IPS-20b (cell line): ENCODE data around the gene PTPRD.

Experiments
- H3K27ac ChIP-seq: one replicate; pipeline ENCODE4 v1.5.1; 2013; ENCODE audit warnings: low read length
- H3K27me3 ChIP-seq: 2 replicates; pipeline ENCODE4 v1.6.1; 2013; ENCODE audit warnings: mild to moderate bottlenecking, low read length, inconsistent platforms; ENCODE audit not compliant: insufficient read depth
- H3K36me3 ChIP-seq: 2 replicates; pipeline ENCODE4 v1.6.1; 2013; ENCODE audit warnings: low read depth, mild to moderate bottlenecking, inconsistent platforms, low read length, moderate library complexity; ENCODE audit not compliant: insufficient read depth
- H3K4me1 ChIP-seq: 2 replicates; pipeline ENCODE4 v1.6.1; 2013; ENCODE audit warnings: mild to moderate bottlenecking, control low read depth, inconsistent platforms, low read length, moderate library complexity; ENCODE audit not compliant: insufficient read depth
- H3K4me3 ChIP-seq: 2 replicates; pipeline ENCODE4 v1.5.1; 2013; ENCODE audit warnings: mild to moderate bottlenecking, low read length, inconsistent platforms
- H3K9ac ChIP-seq: 2 replicates; pipeline ENCODE4 v1.6.1; 2013; ENCODE audit warnings: low read depth, mild to moderate bottlenecking, inconsistent platforms, low read length, moderate library complexity
- H3K9me3 ChIP-seq: 2 replicates; pipeline ENCODE4 v1.6.1; 2013; ENCODE audit warnings: mild to moderate bottlenecking, low read depth, low read length, inconsistent platforms; ENCODE audit not compliant: insufficient read depth

PTPRD gene

GRCh38 chr9:8622222-8622802 is 1990.5 kb downstream of the PTPRD start:
- Histone ChIP-seq H3K27ac (no peak overlapping the region), H3K36me3 (no peaks in the 10 kb centered on the region), H3K27me3 (no peaks in the 10 kb centered on the region), H3K4me3 (no peak overlapping the region), H3K4me1 (peaks cover 7% of the 10 kb centered on the region; the same call in 1 of the 2 replicates), H3K9ac (no peak overlapping the region), H3K9me3 (no peaks in the 10 kb centered on the region)

GRCh38 chr9:8621416-8621815 is 1991.4 kb downstream of the PTPRD start:
- H3K4me3 ChIP-seq, result no peak overlapping the region
- no peak overlapping the region for H3K9ac ChIP-seq
- no peaks in the 10 kb centered on the region for H3K36me3 ChIP-seq
- no peaks in the 10 kb centered on the region for H3K9me3 ChIP-seq
- no peak overlapping the region for H3K27ac ChIP-seq
- H3K4me1 ChIP-seq, result peaks cover 7% of the 10 kb centered on the region; the same call in 1 of the 2 replicates
- no peaks in the 10 kb centered on the region for H3K27me3 ChIP-seq

GRCh38 chr9:8616414-8616813 is 1996.4 kb downstream of the PTPRD start:
- no peaks in the 10 kb centered on the region for H3K27me3 ChIP-seq
- H3K4me1 ChIP-seq, result peaks cover 37% of the 10 kb centered on the region
- no peaks in the 10 kb centered on the region for H3K9me3 ChIP-seq
- no peak overlapping the region for H3K9ac ChIP-seq
- H3K36me3 ChIP-seq, result no peaks in the 10 kb centered on the region
- no peak overlapping the region for H3K27ac ChIP-seq
- no peak overlapping the region for H3K4me3 ChIP-seq

- Histone ChIP-seq H3K36me3 (no peaks in the 10 kb centered on the region), H3K9ac (no peak overlapping the region), H3K4me1 (peaks cover 30% of the 10 kb centered on the region), H3K4me3 (no peak overlapping the region), H3K27me3 (no peaks in the 10 kb centered on the region), H3K27ac (no peak overlapping the region), H3K9me3 (no peaks in the 10 kb centered on the region)
Observed at GRCh38 chr9:8614926-8615440, 1997.8 kb downstream of the PTPRD start.

GRCh38 chr9:8613346-8613825 is 1999.4 kb downstream of the PTPRD start:
- Histone ChIP-seq H3K27me3 (no peaks in the 10 kb centered on the region), H3K9ac (no peak overlapping the region), H3K4me3 (no peak overlapping the region), H3K4me1 (peaks cover 30% of the 10 kb centered on the region), H3K27ac (no peak overlapping the region), H3K9me3 (no peaks in the 10 kb centered on the region), H3K36me3 (no peaks in the 10 kb centered on the region)

- H3K27me3 ChIP-seq, result no peaks in the 10 kb centered on the region
- H3K9ac ChIP-seq, result no peak overlapping the region
- H3K27ac ChIP-seq, result no peak overlapping the region
- H3K9me3 ChIP-seq, result no peaks in the 10 kb centered on the region
- H3K4me1 ChIP-seq, result peaks cover 30% of the 10 kb centered on the region
- no peaks in the 10 kb centered on the region for H3K36me3 ChIP-seq
- H3K4me3 ChIP-seq, result no peak overlapping the region
Observed at GRCh38 chr9:8611153-8611552, 2001.6 kb downstream of the PTPRD start.

GRCh38 chr9:8610256-8610655 is 2002.5 kb downstream of the PTPRD start:
- H3K4me1 ChIP-seq, result peaks cover 29% of the 10 kb centered on the region
- no peaks in the 10 kb centered on the region for H3K36me3 ChIP-seq
- H3K9ac ChIP-seq, result no peak overlapping the region
- no peaks in the 10 kb centered on the region for H3K27me3 ChIP-seq
- no peak overlapping the region for H3K4me3 ChIP-seq
- H3K9me3 ChIP-seq, result no peaks in the 10 kb centered on the region
- H3K27ac ChIP-seq, result no peak overlapping the region

GRCh38 chr9:8605096-8605495 is 2007.7 kb downstream of the PTPRD start:
- Histone ChIP-seq H3K27me3 (no peaks in the 10 kb centered on the region), H3K4me3 (no peak overlapping the region), H3K4me1 (no peaks in the 10 kb centered on the region; the same call in 1 of the 2 replicates), H3K36me3 (no peaks in the 10 kb centered on the region), H3K9me3 (no peaks in the 10 kb centered on the region), H3K9ac (no peak overlapping the region), H3K27ac (no peak overlapping the region)

- H3K27ac ChIP-seq, result no peak overlapping the region
- H3K4me3 ChIP-seq, result no peak overlapping the region
- H3K36me3 ChIP-seq, result no peaks in the 10 kb centered on the region
- no peaks in the 10 kb centered on the region; the same call in 1 of the 2 replicates for H3K4me1 ChIP-seq
- H3K27me3 ChIP-seq, result no peaks in the 10 kb centered on the region
- H3K9me3 ChIP-seq, result no peaks in the 10 kb centered on the region
- H3K9ac ChIP-seq, result no peak overlapping the region
Observed at GRCh38 chr9:8604201-8604600, 2008.6 kb downstream of the PTPRD start.

- no peak overlapping the region for H3K9ac ChIP-seq
- H3K36me3 ChIP-seq, result no peaks in the 10 kb centered on the region
- H3K27me3 ChIP-seq, result no peaks in the 10 kb centered on the region
- no peak overlapping the region for H3K27ac ChIP-seq
- no peaks in the 10 kb centered on the region for H3K9me3 ChIP-seq
- no peaks in the 10 kb centered on the region for H3K4me1 ChIP-seq
- H3K4me3 ChIP-seq, result no peak overlapping the region
Observed at GRCh38 chr9:8600914-8601680, 2011.7 kb downstream of the PTPRD start.

GRCh38 chr9:8599937-8600336 is 2012.9 kb downstream of the PTPRD start:
- no peak overlapping the region for H3K4me3 ChIP-seq
- H3K27ac ChIP-seq, result no peak overlapping the region
- no peaks in the 10 kb centered on the region for H3K4me1 ChIP-seq
- H3K36me3 ChIP-seq, result no peaks in the 10 kb centered on the region
- H3K9ac ChIP-seq, result no peak overlapping the region
- no peaks in the 10 kb centered on the region for H3K27me3 ChIP-seq
- H3K9me3 ChIP-seq, result no peaks in the 10 kb centered on the region

- no peaks in the 10 kb centered on the region for H3K4me1 ChIP-seq
- no peaks in the 10 kb centered on the region for H3K9me3 ChIP-seq
- no peak overlapping the region for H3K9ac ChIP-seq
- H3K27me3 ChIP-seq, result no peaks in the 10 kb centered on the region
- H3K4me3 ChIP-seq, result no peak overlapping the region
- H3K27ac ChIP-seq, result no peak overlapping the region
- H3K36me3 ChIP-seq, result no peaks in the 10 kb centered on the region
Observed at GRCh38 chr9:8589476-8589875, 2023.3 kb downstream of the PTPRD start.
